NCI-H345 treated with DMSO at 0.1 percent for 48 hours (cell line): ENCODE data around the gene TXNDC2.

Experiments
- DNase-seq: peaks from one replicate; lab custom pipeline; 2025; ENCODE audit not compliant: unreplicated experiment; lab: John Stamatoyannopoulos, UW

TXNDC2 gene

GRCh38 chr18:9859232-9859631, 26.5 kb upstream of the TXNDC2 start:
- DNase-seq: no peak

GRCh38 chr18:9860682-9861081, 25.1 kb upstream of the TXNDC2 start:
- no peak for DNase-seq

GRCh38 chr18:9861157-9861556, 24.6 kb upstream of the TXNDC2 start:
- DNase-seq: no peak

GRCh38 chr18:9861933-9862332, 23.8 kb upstream of the TXNDC2 start:
- no peak for DNase-seq

- DNase-seq: no peak
These were observed 23.1 kb upstream of the TXNDC2 start for GRCh38 chr18:9862686-9863085.

GRCh38 chr18:9863282-9863681, 22.5 kb upstream of the TXNDC2 start:
- no peak for DNase-seq

- DNase-seq: no peak
These were observed 19.8 kb upstream of the TXNDC2 start for GRCh38 chr18:9865764-9866490.

GRCh38 chr18:9866627-9867026, 19.1 kb upstream of the TXNDC2 start:
- no peak for DNase-seq

GRCh38 chr18:9867071-9867594, 18.6 kb upstream of the TXNDC2 start:
- no peak for DNase-seq

- DNase-seq: peak; percentile 37
These were observed 16.7 kb upstream of the TXNDC2 start for GRCh38 chr18:9868857-9869714.

- no peak for DNase-seq
These were observed 15.9 kb upstream of the TXNDC2 start for GRCh38 chr18:9869715-9870430.

- DNase-seq: no peak
These were observed 15.3 kb upstream of the TXNDC2 start for GRCh38 chr18:9870431-9871008.

- no peak for DNase-seq
These were observed 14.5 kb upstream of the TXNDC2 start for GRCh38 chr18:9871244-9871746.

GRCh38 chr18:9872823-9873222, 12.9 kb upstream of the TXNDC2 start:
- no peak for DNase-seq

- DNase-seq: no peak
These were observed 11.0 kb upstream of the TXNDC2 start for GRCh38 chr18:9874728-9875127.

- DNase-seq: no peak
These were observed 9.4 kb upstream of the TXNDC2 start for GRCh38 chr18:9876212-9876866.

- no peak for DNase-seq
These were observed 8.7 kb upstream of the TXNDC2 start for GRCh38 chr18:9876867-9877654.

GRCh38 chr18:9877655-9878014, 8.1 kb upstream of the TXNDC2 start:
- no peak for DNase-seq

- DNase-seq: no peak
These were observed 7.7 kb upstream of the TXNDC2 start for GRCh38 chr18:9878095-9878494.

GRCh38 chr18:9878783-9879242, 7.0 kb upstream of the TXNDC2 start:
- no peak for DNase-seq
